Measurements from ENCODE around the gene ABLIM3.

DNA sequence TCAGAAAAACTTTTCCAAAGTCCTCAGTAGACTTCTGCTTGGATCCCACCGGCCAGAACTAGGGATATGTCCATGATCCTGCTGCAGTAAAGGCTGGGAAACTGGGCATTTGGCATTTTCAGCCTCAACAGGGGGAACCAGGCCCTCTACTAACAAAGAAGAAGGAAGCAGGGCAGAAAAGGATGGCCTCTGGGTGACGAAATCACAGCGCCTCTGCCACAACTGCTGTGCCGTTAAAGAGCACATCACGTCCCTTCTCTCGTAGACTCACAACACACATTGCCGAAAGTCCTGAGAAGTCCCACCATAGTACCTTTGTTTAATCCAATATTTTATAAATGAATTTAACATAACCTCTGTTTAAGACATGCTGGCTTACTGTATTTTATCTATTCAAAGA, 120.0 kb downstream of the ABLIM3 start:
- TF ChIP-seq SP1 (IDR thresholded peaks at IDR 0.05; ENCODE audit: low read depth, low read length) (no peak), CEBPB (IDR thresholded peaks at IDR 0.05; ENCODE audit: low read depth, low read length) (no peak), TEAD4 (IDR thresholded peaks at IDR 0.05; ENCODE audit: low read depth, low read length) (no peak), GTF2F1 (IDR thresholded peaks at IDR 0.05; ENCODE audit: borderline replicate concordance, low read depth, low read length) (no peak), PHF8 (conservative IDR thresholded peaks at IDR 0.05; ENCODE audit: low read depth, low read length) (no peak), POLR2A (IDR thresholded peaks at IDR 0.05; ENCODE audit: control extremely low read depth in 1 of 2, low read depth in 2 of 2, low read length in 2 of 2) (no peak), EP300 (IDR thresholded peaks at IDR 0.05; ENCODE audit: borderline replicate concordance in 1 of 2, low read depth in 2 of 2, low read length in 2 of 2) (no peak), FOSL1 (IDR thresholded peaks at IDR 0.05; ENCODE audit: insufficient read depth, low read depth, low read length) (no peak)
